ENCODE results near the gene ZNF24.

The ZNF24 gene

GRCh38 chr18:35343936-35344735 lies at the start of gene ZNF24:
Gene ZNF24, minus strand, starts transcription at chr18:35344420. Its CDS starts 3,770 bp downstream, at chr18:35340650.
- DNase-seq, result peak; percentile 93 to 95

- DNase-seq, result no peak
Measured at GRCh38 chr18:35393716-35394115, 49.5 kb upstream of the ZNF24 start.

GRCh38 chr18:35392375-35392774 lies 48.2 kb upstream of the ZNF24 start:
- DNase-seq, result no peak

- DNase-seq, result no peak
Measured at GRCh38 chr18:35390951-35391700, 46.9 kb upstream of the ZNF24 start.

- no peak for DNase-seq
Measured at GRCh38 chr18:35389095-35389618, 44.9 kb upstream of the ZNF24 start.

- DNase-seq, result no peak
Measured at GRCh38 chr18:35387152-35387571, 42.9 kb upstream of the ZNF24 start.

- peak; percentile 54 to 58 for DNase-seq
Measured at GRCh38 chr18:35386600-35387100, 42.4 kb upstream of the ZNF24 start.

GRCh38 chr18:35383136-35383535 lies 38.9 kb upstream of the ZNF24 start:
- DNase-seq, result no peak

GRCh38 chr18:35379421-35379820 lies 35.2 kb upstream of the ZNF24 start:
- DNase-seq, result no peak

GRCh38 chr18:35378574-35378896 lies 34.3 kb upstream of the ZNF24 start:
- no peak for DNase-seq

GRCh38 chr18:35377875-35378573 lies 33.8 kb upstream of the ZNF24 start:
- DNase-seq, result no peak

- peak; percentile 78 to 82 for DNase-seq
Measured at GRCh38 chr18:35376742-35377695, 32.8 kb upstream of the ZNF24 start, which contains the start of gene ZNF396. Gene ZNF396, minus strand, starts transcription at chr18:35377337. Its CDS starts 3,045 bp downstream, at chr18:35374292.

- DNase-seq, result peak in 1 of 2 experiments; percentile 21
Measured at GRCh38 chr18:35376393-35376741, 32.1 kb upstream of the ZNF24 start.

- DNase-seq, result no peak
Measured at GRCh38 chr18:35374708-35375107, 30.5 kb upstream of the ZNF24 start.

- DNase-seq, result no peak
Measured at GRCh38 chr18:35371412-35372195, 27.4 kb upstream of the ZNF24 start.

- no peak for DNase-seq
Measured at GRCh38 chr18:35369126-35369525, 24.9 kb upstream of the ZNF24 start.

GRCh38 chr18:35368595-35368994 lies 24.4 kb upstream of the ZNF24 start:
- no peak for DNase-seq

- no peak for DNase-seq
Measured at GRCh38 chr18:35362531-35362930, 18.3 kb upstream of the ZNF24 start.

- no peak for DNase-seq
Measured at GRCh38 chr18:35361570-35362321, 17.5 kb upstream of the ZNF24 start.

- peak; percentile 39 to 57 for DNase-seq
Measured at GRCh38 chr18:35355140-35355618, 11.0 kb upstream of the ZNF24 start.
